Heart left ventricle (tissue), 13 donors: ENCODE results near the gene TUBD1.

ENCODE experiments used
- CTCF ChIP-seq, 12 donors: fragments of 200-600 bp; sonication (generic) in 4 of 12; IDR thresholded peaks; one replicate each; pipeline versions ENCODE4 v1.5.0 to v1.8.0; 2018 to 2022; ENCODE audit warnings: antibody characterized with exemption in 12 of 12, mild to moderate bottlenecking in 5 of 12
- POLR2A ChIP-seq, 2 donors: fragments of 450-650 bp; IDR thresholded peaks; one replicate each; pipeline ENCODE4 v1.6.1; 2017; ENCODE audit warnings: antibody characterized with exemption in 2 of 2, mild to moderate bottlenecking in 2 of 2, moderate library complexity in 2 of 2
- donor health status: ischemic (EF 13 %, LVEDD 7.1; RV severe dilation, severe dysfunction).
- donor health status: DM: no; HTN: yes; CAD: no.
- donor health status: DM: no; HTN: no; CAD: no.
- donor health status: ischemic (EF 25% LVEDD 6.9; RV normal size, moderate dysfunction).
- donor health status: ischemic (EF 25% LVEDD 5.7; RV mildly dilated, moderate dysfunction).
- donor health status: ischemic (EF 35%, LVEDD 5.7; RV mildly dilated, moderate dysfunction).
- donor health status: nonischemic (EF 11% LVEDD 7.7; RV severe dilation, severe dysfunction).
- donor health status: DM: yes; HTN: yes; CAD: no.
- donor health status: PGD.
- donor health status: ischemic (EF 29% LVEDD 5.4; RV normal size, mild dysfunction).
- donor health status: nonischemic (EF 23%, LVEDD 6.1; RV moderate dilation, normal function).

- no peak for TF ChIP-seq POLR2A (IDR thresholded peaks at IDR 0.05)
- TF ChIP-seq CTCF (IDR thresholded peaks at IDR 0.05): no peak
These were observed 59.8 kb downstream of the TUBD1 start for GRCh38 chr17:59832883-59833379.
